GM21576 (cell line): ENCODE measurements around the gene SIK3.

Experiments used
- ATAC-seq: cut with Tn5 transposase; IDR thresholded peaks from one replicate; pipeline ENCODE4 v1.9.1; 2021; ENCODE audit warnings: mild to moderate bottlenecking, moderate library complexity; ENCODE audit not compliant: unreplicated experiment

The SIK3 gene

GRCh38 chr11:116830184-116830912 lies 267.9 kb downstream of the SIK3 start:
- ATAC-seq, result no peak

DNA sequence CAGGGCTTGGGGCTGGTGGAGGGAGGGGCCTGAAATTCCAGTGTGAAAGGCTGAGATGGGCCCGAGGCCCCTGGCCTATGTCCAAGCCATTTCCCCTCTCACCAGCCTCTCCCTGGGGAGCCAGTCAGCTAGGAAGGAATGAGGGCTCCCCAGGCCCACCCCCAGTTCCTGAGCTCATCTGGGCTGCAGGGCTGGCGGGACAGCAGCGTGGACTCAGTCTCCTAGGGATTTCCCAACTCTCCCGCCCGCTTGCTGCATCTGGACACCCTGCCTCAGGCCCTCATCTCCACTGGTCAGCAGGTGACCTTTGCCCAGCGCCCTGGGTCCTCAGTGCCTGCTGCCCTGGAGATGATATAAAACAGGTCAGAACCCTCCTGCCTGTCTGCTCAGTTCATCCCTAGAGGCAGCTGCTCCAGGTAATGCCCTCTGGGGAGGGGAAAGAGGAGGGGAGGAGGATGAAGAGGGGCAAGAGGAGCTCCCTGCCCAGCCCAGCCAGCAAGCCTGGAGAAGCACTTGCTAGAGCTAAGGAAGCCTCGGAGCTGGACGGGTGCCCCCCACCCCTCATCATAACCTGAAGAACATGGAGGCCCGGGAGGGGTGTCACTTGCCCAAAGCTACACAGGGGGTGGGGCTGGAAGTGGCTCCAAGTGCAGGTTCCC lies 268.6 kb downstream of the SIK3 start, which contains the start of gene APOC3:
APOC3 (plus strand) TSS at position 383 of the 659 bp plus-strand sequence. CDS start 676 bp downstream, outside the sequence.
- no peak for ATAC-seq

DNA sequence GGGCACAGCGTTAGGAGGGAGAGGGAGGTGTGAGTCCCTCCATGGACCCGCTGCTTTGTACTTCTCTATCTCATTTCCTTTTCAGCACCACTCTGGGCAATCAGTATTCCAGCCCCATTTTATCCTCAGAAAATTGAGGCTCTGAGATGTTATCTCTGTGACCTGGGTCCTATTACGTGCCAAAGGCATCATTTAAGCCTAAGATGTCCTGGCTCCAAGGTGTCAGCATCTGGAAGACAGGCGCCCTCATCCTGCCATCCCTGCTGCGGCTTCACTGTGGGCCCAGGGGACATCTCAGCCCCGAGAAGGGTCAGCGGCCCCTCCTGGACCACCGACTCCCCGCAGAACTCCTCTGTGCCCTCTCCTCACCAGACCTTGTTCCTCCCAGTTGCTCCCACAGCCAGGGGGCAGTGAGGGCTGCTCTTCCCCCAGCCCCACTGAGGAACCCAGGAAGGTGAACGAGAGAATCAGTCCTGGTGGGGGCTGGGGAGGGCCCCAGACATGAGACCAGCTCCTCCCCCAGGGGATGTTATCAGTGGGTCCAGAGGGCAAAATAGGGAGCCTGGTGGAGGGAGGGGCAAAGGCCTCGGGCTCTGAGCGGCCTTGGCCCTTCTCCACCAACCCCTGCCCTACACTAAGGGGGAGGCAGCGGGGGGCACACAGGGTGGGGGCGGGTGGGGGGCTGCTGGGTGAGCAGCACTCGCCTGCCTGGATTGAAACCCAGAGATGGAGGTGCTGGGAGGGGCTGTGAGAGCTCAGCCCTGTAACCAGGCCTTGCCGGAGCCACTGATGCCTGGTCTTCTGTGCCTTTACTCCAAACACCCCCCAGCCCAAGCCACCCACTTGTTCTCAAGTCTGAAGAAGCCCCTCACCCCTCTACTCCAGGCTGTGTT lies 269.4 kb downstream of the SIK3 start:
- no peak for ATAC-seq

DNA sequence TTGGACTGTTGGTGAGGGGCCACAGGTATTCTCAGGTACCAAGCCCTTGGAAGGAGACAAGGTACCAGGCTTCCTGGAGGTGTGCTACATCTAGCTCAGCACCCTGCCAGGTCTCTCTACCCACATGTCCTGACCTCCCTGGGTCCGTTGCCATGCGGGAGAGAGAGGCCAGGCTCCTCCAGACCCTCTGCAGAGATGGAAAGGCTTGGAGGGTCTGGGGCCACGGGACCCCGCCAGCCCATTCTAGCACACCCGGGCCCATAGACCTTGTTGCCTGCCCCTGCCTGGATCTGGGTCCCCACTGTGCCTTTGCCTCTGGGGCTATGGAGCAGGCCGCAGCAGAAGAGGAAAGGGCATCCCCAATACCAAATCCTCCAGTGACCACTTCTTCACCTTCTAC lies 270.8 kb downstream of the SIK3 start:
- ATAC-seq, result no peak

DNA sequence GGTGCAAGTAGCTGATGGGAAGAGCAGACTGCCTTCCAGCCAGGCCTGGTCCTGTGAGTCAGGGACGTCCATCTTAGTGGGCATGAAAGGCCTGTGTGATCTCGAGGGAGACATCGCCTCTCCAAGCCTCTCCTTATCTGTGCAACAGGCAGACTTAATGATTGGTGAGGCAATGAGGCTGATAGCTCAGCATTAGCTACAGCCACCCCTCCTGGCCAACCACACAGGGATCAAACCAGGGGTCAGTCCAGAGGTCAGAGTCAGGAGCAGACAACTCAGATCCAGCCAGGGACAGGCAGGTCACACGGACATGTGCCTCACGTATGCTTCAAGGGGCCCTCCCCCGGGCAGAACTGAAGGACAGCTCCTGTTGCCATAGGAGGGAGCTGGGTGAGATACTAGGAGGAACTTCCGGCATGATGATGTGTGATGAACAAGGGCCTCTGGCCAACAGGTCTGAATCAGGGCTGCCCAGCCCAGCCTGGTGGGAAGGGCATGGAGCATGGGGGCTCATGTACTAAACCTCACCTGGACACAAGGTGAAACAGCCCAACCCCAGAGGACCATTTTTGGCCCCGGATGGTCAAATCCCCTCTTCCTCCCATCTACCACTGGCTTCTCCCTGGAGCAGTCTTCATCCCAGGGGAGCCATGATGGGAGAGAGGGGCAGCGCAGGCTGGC lies 271.3 kb downstream of the SIK3 start:
- ATAC-seq, result no peak

- no peak for ATAC-seq
These were observed 272.1 kb downstream of the SIK3 start for GRCh38 chr11:116825854-116826750.

DNA sequence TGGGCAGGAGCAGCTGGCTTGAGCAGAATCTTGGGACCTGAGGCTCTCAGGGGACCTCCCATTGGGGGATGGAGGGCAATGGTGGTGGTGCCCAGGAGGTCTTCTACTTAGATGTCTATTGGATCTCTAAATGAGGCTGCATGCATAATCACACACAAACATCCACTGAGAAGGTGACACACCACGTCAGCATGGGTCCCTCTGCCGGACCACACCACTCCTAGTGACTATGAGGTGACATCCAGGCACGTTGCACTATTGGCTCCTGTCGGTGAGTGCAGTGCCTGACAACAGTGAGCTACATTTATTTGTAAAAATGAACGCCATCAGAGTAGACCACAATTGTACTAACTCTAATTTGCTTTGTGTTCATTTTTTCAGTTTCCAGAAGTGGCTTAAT lies 272.8 kb downstream of the SIK3 start:
- ATAC-seq, result no peak

DNA sequence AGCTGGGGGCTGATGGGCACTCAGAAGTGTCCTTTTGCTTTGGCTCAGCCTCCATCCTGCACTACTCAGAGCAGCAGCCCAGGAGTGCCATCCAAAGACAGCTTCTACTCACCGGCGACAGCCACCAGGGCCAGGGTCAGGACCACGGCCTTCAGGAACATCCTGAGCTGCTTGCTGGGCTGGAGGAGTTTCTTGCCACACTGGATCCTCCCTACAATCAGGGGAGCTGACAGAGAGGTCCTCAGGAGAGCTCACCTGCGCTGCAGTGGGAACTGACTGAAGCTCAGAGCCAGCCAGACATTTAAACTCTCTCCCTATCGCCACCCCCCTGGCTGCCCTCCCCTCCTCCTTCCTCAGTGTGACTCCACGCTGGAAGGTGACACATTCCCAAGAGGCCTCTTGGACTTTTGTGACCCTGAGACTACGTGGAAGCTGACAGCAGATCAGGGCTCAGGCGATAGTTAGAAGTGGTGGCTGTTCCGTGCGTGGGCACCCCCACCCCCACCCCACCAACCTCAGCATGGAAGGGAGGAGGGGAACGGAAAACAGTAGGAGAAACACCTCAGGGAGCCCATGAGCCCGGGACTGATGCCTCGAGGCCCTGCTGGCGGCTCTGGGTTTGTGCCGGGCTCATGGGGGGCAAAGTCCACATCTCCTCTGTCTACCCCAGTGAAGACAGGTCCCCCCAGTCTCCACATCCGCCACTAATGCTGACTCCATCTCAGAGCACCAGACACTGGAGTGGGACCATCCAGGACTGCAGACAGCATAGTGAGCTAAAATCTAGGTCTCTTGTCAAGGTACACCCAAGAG lies 275.0 kb downstream of the SIK3 start, which contains the start of gene APOA4:
APOA4 (minus strand) TSS at position 274 of the 813 bp plus-strand sequence; CDS start at position 161, 113 bp downstream.
- ATAC-seq, result no peak

GRCh38 chr11:116822575-116822974 lies 275.7 kb downstream of the SIK3 start:
- ATAC-seq, result no peak

DNA sequence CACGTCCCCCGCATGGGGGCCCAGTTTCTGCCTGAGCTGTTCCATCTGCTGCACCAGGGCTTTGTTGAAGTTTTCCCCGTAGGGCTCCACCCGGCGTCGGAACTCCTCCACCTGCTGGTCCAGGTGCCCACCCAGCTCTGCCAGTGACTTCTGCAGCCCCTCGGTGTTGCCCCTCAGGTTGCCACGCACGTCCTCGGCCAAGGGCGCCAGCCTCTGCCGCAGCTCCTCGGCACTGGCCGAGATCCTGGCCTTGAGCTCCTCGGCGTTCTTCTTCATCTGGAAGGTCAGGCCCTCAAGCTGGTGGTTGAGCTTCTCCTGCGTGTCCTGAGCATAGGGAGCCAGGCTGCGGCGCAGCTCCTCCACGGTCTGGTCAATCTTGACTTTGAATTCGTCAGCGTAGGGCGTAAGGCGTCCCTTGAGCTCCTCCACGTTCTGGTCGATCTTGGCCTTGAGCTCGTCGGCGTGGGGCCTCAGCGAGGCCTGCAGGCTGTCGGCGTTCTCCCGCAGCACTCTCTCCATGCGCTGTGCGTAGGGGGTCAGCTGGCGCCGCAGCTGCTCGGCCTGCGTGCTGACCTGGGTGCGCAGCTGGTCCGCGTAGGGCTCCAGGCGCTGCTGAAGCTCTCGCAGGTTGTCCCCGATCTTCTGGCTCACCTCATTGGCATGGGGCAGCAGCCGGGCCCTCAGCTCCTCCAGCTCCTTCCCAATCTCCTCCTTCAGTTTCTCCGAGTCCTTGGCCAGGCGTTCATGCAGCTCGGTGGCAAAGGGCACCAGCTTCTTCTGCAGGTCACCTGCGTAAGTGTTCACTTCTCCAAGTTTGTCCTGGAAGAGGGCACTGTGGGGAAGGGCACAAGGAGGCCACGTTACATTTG lies 276.9 kb downstream of the SIK3 start:
- no peak for ATAC-seq

DNA sequence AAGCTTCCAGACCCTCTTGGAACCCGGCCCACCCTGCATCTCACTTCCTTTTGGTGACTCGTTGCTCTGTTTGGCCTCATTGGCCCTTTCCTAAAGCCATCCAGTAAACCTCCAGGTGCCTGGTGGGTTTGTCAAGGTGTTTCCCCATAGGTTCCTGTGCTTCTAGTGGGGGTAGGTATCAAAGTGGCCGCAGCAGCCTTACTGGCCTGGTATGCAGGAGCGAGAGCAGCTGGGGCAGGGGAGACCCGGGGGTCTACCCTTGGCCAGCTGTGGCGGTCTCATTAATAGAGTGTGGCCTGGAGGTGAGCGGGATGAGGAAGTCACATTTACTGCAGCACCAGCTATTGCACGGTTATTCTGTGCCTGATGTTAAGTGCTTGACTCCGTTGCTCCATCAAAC lies 279.2 kb downstream of the SIK3 start:
- ATAC-seq, result no peak

GRCh38 chr11:116814502-116814901 lies 283.7 kb downstream of the SIK3 start:
- ATAC-seq, result no peak

- no peak for ATAC-seq
These were observed 284.3 kb downstream of the SIK3 start for GRCh38 chr11:116813781-116814471.

- no peak for ATAC-seq
These were observed 285.1 kb downstream of the SIK3 start for GRCh38 chr11:116813170-116813569.

DNA sequence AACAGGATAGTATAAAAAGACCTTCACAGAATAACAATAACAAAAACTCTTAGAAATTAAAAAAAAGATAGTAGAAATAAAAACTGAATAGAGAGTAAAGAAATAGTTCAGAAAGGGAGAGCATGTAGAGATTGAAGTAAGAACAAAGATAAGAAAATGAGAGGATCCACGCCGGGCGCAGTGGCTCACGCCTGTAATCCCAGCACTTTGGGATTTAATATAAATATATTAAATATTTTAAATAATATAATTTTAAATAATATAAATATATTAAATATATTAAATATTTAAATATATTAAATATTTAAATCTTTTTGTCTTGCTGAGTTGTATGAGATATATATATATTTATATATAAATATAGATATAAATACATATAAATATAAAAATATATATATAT lies 286.1 kb downstream of the SIK3 start:
- no peak for ATAC-seq

DNA sequence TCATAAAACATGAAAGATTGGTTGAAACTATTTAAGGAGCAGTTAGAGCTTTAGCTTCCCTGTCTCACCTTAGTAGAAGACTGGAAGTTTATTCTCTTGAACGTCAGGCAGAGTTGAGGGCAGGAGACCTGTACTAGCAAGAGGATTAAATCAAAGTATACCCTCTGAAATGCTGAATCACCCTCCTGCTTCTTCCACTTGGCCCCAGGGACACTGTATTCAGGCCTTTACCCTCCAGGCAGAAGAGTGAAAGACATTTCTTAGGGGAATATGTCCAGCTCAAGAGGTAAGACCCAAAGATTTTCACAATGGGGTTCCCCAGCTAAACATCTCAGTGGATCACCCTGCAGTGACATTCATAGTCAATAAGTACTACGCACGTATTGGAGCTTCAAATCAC lies 287.0 kb downstream of the SIK3 start:
- ATAC-seq, result no peak
